RCC 7860 (cell line): ENCODE data around the gene VASN.
"Not testable (repeated sequence)": the region's sequence is repeated elsewhere in the genome, so short reads cannot be mapped to it uniquely, and the experiment has no call there.

Experiments
- DNase-seq: peaks from one replicate; pipeline ENCODE4 v3.0.0-alpha.2; 2015; ENCODE audit warnings: low spot score
- FAIRE-seq: peaks from 2 replicates; lab custom pipeline; 2012; peaks lifted over from hg19 to GRCh38; lab: Jason Lieb, UNC

VASN gene

GRCh38 chr16:4336701-4337539 is 34.7 kb upstream of the VASN start:
- no peak for DNase-seq
- no peak for FAIRE-seq

- FAIRE-seq (no peak), DNase-seq (no peak)
Observed at GRCh38 chr16:4337540-4338088, 34.0 kb upstream of the VASN start.

GRCh38 chr16:4338125-4338582 is 33.5 kb upstream of the VASN start:
- DNase-seq (no peak), FAIRE-seq (no peak)

GRCh38 chr16:4338712-4339299 is 32.8 kb upstream of the VASN start:
- DNase-seq (no peak), FAIRE-seq (no peak)

GRCh38 chr16:4339455-4339854 is 32.2 kb upstream of the VASN start:
- DNase-seq (no peak), FAIRE-seq (no peak)

GRCh38 chr16:4339909-4340308 is 31.7 kb upstream of the VASN start:
- FAIRE-seq = no peak
- DNase-seq = no peak

DNA sequence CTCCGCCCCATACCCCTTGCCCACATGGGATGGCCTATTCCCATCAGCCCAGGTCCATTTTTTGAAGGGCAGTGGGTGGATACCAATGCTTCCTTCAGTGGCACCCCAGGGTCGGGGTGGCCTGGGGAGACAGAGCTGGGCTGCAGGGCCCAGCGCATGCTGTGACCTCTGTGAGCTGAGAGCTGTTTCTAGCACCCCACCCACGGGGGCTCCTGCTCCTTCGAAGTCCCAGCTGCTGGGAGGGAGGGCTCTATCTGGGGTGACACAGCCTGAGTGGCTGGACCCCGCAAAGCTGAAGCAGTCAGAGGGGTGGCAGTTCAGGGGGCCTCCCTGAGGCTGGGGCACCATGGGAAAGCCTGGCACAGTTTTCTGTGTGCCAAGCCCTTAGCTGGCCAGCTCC is 31.2 kb upstream of the VASN start:
- DNase-seq (no peak), FAIRE-seq (no peak)

- FAIRE-seq = no peak
- no peak for DNase-seq
Observed at GRCh38 chr16:4341250-4341649, 30.4 kb upstream of the VASN start.

DNA sequence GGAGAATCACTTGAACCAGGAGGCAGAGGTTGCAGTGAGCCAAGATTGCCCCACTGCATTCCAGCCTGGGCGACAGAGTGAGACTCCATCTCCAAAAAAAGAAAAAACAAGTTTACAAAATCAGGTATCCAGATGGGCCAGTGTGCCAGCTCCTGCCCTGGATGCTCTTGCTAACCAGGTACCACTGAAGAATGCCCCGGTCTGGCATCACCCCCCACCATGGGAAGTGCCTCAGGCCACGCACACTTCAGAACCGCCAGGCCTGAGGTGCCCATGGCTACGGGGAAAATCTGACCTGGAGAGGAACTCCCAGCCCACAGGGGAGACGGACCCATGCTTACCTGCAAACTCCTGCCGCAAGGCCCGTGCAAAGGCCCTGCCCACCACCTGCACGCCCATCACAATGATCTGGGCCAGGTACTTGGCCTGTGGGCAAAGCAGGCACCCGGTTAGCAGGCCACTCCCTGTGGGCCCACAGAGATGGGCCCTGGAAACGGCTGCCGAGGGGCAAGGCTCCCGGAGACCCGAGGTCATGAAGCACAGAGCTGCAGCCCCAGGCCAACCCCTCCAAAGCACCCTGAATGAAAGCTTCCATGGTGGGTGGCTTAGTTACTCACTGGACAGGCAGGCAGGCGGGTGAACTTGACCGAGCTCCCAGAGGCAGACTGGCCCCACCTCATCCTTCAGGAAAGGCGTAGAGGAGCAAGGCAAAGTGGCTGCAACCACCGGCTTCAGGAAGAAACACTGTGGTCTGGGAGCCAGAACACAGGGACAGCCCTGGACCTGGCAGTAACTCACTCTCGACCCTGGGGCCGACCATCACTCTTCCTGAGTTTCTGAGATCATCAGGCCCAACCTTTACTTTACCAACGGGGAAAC is 28.5 kb upstream of the VASN start:
- DNase-seq = no peak
- no peak for FAIRE-seq

DNA sequence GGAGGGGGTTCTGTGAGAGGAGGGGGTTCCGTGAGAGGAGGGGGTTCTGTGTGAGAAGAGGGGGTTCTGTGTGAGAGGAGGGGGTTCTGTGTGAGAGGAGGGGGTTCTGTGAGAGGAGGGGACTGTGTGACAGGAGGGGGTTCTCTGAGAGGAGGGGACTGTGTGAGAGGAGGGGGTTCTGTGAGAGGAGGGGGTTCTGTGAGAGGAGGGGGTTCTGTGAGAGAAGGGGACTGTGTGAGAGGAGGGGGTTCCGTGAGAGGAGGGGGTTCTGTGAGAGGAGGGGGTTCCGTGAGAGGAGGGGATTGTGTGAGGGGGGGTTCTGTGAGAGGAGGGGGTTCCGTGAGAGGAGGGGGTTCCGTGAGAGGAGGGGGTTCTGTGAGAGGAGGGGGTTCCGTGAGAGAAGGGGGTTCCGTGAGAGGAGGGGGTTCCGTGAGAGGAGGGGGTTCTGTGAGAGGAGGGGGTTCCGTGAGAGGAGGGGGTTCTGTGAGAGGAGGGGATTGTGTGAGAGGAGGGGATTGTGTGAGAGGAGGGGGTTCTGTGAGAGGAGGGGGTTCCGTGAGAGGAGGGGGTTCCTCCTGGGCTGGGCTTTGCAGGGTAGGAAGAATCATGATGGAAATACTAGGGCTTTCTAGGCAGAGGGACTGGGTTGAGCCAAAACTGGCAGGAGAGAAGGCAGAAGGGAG is 27.2 kb upstream of the VASN start:
- not testable (repeated sequence) for FAIRE-seq

GRCh38 chr16:4344983-4345835 is 26.4 kb upstream of the VASN start:
- FAIRE-seq (no peak), DNase-seq (no peak)

More for the DNA sequence above, 27.2 kb upstream of the VASN start:
- DNase-seq = not testable (repeated sequence)

GRCh38 chr16:4345836-4346781 is 25.5 kb upstream of the VASN start:
- FAIRE-seq (no peak), DNase-seq (no peak)

GRCh38 chr16:4347010-4347409 is 24.6 kb upstream of the VASN start:
- FAIRE-seq (no peak), DNase-seq (no peak)

DNA sequence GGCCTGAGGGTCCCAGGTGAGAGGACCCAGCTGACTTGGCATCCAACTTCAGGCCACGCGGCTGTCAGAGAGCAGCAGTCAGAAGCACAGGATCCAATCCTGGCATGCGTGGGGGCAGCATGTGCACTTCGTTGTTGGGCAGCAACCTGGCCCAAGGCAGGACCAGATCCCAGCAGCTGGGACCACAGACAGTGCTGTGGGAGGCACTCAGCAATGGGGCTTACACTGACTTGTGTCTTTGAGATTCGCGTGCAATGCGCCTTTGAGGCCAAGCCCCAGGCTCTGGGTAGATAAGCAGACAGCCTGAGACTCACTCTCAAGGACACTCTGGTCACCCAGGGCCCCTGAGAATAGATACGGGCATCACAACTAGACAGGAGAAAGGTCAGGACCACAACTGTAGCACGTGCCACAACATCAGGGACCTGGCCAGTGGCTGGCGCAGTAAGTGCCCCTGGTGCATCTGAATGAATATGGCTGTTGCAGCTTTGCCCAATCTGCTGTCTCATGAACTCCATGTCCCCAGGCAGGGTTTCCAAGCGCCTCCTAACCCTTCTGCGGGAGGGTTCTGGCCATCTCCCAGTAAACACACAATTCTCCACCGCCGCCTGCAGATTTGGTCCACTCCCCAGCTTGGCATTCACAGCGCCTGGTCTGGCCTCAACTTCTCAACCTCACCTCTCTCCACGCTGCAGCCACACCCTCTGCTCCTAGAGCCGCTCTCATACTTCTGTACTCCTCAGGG is 23.7 kb upstream of the VASN start:
- no peak for FAIRE-seq

GRCh38 chr16:4349332-4349731 is 22.3 kb upstream of the VASN start:
- no peak for DNase-seq
- FAIRE-seq = no peak

More for the DNA sequence above, 23.7 kb upstream of the VASN start:
- DNase-seq = no peak

DNA sequence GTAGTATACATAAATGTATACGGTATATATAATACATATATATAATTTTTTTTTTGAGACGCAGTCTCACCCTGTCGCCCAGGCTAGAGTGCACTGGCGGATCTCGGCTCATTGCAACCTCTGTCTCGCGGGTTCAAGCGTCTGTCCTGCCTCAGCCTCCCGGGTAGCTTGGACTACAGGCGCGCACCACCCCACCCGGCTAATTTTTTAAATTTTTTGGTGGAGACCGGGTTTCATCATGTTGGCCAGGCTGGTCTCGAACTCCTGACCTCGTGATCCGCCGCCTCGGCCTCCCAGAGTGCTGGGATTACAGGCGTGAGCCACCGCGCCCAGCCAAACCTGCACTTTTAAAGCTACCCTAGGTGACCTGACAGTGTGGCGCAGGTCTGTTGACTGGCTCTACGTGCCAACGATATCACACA is 21.3 kb upstream of the VASN start:
- no peak for FAIRE-seq
- no peak for DNase-seq

GRCh38 chr16:4350787-4351659 is 20.6 kb upstream of the VASN start, which contains the start of gene PAM16:
PAM16 (minus strand) TSS chr16:4351321; CDS start chr16:4351234, 87 bp downstream.
- DNase-seq = peak; percentile 87
- no peak for FAIRE-seq
